WI38 (cell line): Measurements from ENCODE around the gene SPATA33.
A peak's percentile ranks its signal among the peaks of the same experiment; 100 is the strongest.
"Not testable (repeated sequence)": the region's sequence is repeated elsewhere in the genome, so short reads cannot be mapped to it uniquely, and the experiment has no call there.

Experiments
- H3K4me3 ChIP-seq: 2 replicates; pipeline ENCODE4 v1.5.1; 2011; ENCODE audit warnings: low read depth, mild to moderate bottlenecking, control low read depth, low read length
- CTCF ChIP-seq: IDR thresholded peaks from 2 replicates; pipeline ENCODE4 v1.5.1; 2012; ENCODE audit warnings: low read depth, mild to moderate bottlenecking, control low read depth, low read length

The SPATA33 gene

GRCh38 chr16:89670496-89671431 lies 13.1 kb downstream of the SPATA33 start:
- H3K4me3 ChIP-seq: no peak overlapping the region
- TF ChIP-seq CTCF: no peak

GRCh38 chr16:89671565-89671964 lies 13.9 kb downstream of the SPATA33 start:
- H3K4me3 ChIP-seq: not testable (repeated sequence)

GRCh38 chr16:89672177-89672941 lies 14.7 kb downstream of the SPATA33 start:
- no peak for TF ChIP-seq CTCF
- no peak overlapping the region for H3K4me3 ChIP-seq

GRCh38 chr16:89678258-89678657 lies 20.6 kb downstream of the SPATA33 start:
- H3K4me3 ChIP-seq: no peak overlapping the region
- no peak for TF ChIP-seq CTCF

GRCh38 chr16:89685916-89686315 lies 28.3 kb downstream of the SPATA33 start:
- no peak for TF ChIP-seq CTCF
- H3K4me3 ChIP-seq: no peak overlapping the region

- H3K4me3 ChIP-seq: peak within 1 kb of the TSS; percentile 82
- TF ChIP-seq CTCF: no peak
These were observed 29.0 kb downstream of the SPATA33 start, which contains the start of gene CDK10 for GRCh38 chr16:89686520-89687091. CDK10 (plus strand) TSS chr16:89686689; CDS start chr16:89686711, 22 bp downstream.

- peak overlapping the region; percentile 82 for H3K4me3 ChIP-seq
- no peak for TF ChIP-seq CTCF
These were observed 29.7 kb downstream of the SPATA33 start for GRCh38 chr16:89687092-89687940.
